ENCODE data around the gene PDZD8. TPM values are rescaled to one million over a fixed set of nuclear protein-coding genes. Genes with fewer than 3 reads are reported as not detected.

The PDZD8 gene
- total and polyA plus RNA-seq, 4 experiments from 2014 or later, result 3.6 to 15.0 (median 11.4) TPM

GRCh38 chr10:117418121-117418520, 42.9 kb upstream of the PDZD8 start:
- H3K9me3 ChIP-seq (ENCODE audit: control insufficient read depth in 1 of 2, low read length in 2 of 2), result no peaks in the 10 kb centered on the region
- Mint-ChIP-seq H3K27ac (no peak overlapping the region), H3K4me3 (no peak overlapping the region), H3K36me3 (peaks cover 0 to 4% of the 10 kb centered on the region in 2 donors), H3K27me3 (peaks cover 2 to 6% of the 10 kb centered on the region in 2 donors), H3K4me1 (no peaks in the 10 kb centered on the region), H3K9me3 (peaks cover 0 to 9% (median 5%) of the 10 kb centered on the region in 8 donors)
- intact Hi-C loops (cut with micrococcal nuclease), result no loop called here
- H3K36me3 ChIP-seq (ENCODE audit: insufficient read depth, low read length), result no peaks in the 10 kb centered on the region
- ChIA-PET POLR2A (ENCODE audit: partially characterized antibody) (no interaction called here), CTCF (ENCODE audit: partially characterized antibody) (no interaction called here)
- H3K4me1 ChIP-seq (ENCODE audit: insufficient read depth, low read length), result no peaks in the 10 kb centered on the region
- no peak for DNase-seq
- H3K27me3 ChIP-seq (ENCODE audit: insufficient read depth, low read length), result no peaks in the 10 kb centered on the region
- no peak overlapping the region for H3K4me3 ChIP-seq (ENCODE audit: low read length in 2 of 2)
- no peak overlapping the region for H3K27ac ChIP-seq (ENCODE audit: low read depth, low read length)

GRCh38 chr10:117417196-117417595, 42.0 kb upstream of the PDZD8 start:
- Histone ChIP-seq H3K9me3 (ENCODE audit: control insufficient read depth in 1 of 2, low read length in 2 of 2) (no peaks in the 10 kb centered on the region), H3K36me3 (ENCODE audit: insufficient read depth, low read length) (no peaks in the 10 kb centered on the region), H3K27me3 (ENCODE audit: insufficient read depth, low read length) (no peaks in the 10 kb centered on the region), H3K27ac (ENCODE audit: low read depth, low read length) (no peak overlapping the region), H3K4me3 (ENCODE audit: low read length in 2 of 2) (no peak overlapping the region), H3K4me1 (ENCODE audit: insufficient read depth, low read length) (no peaks in the 10 kb centered on the region)
- no peak for DNase-seq
- Mint-ChIP-seq H3K4me1 (no peaks in the 10 kb centered on the region), H3K27ac (no peak overlapping the region), H3K9me3 (peaks cover 0 to 9% (median 5%) of the 10 kb centered on the region in 8 donors), H3K36me3 (peaks cover 0 to 4% of the 10 kb centered on the region in 2 donors), H3K4me3 (no peak overlapping the region), H3K27me3 (peaks cover 6 to 7% of the 10 kb centered on the region in 2 donors)
- ChIA-PET CTCF (ENCODE audit: partially characterized antibody) (interaction anchor here (0.7 kb wide), 1 partner anchor 243 kb away, joined by 3 read pairs; no protein-coding TSS in a partner anchor), POLR2A (ENCODE audit: partially characterized antibody) (no interaction called here)
- intact Hi-C loops (cut with micrococcal nuclease), result no loop called here

- ChIA-PET POLR2A (ENCODE audit: partially characterized antibody) (no interaction called here), CTCF (ENCODE audit: partially characterized antibody) (no interaction called here)
- H3K4me1 ChIP-seq (ENCODE audit: insufficient read depth, low read length), result no peaks in the 10 kb centered on the region
- Mint-ChIP-seq H3K27ac (no peak overlapping the region), H3K27me3 (peaks cover 9% of the 10 kb centered on the region in 2 donors), H3K9me3 (no peaks in the 10 kb centered on the region), H3K36me3 (no peaks in the 10 kb centered on the region), H3K4me3 (no peak overlapping the region), H3K4me1 (no peaks in the 10 kb centered on the region)
- no peak overlapping the region for H3K4me3 ChIP-seq (ENCODE audit: low read length in 2 of 2)
- H3K27ac ChIP-seq (ENCODE audit: low read depth, low read length), result no peak overlapping the region
- H3K36me3 ChIP-seq (ENCODE audit: insufficient read depth, low read length), result no peaks in the 10 kb centered on the region
- no peak for DNase-seq
- H3K27me3 ChIP-seq (ENCODE audit: insufficient read depth, low read length), result peaks cover 5% of the 10 kb centered on the region
- intact Hi-C loops (cut with micrococcal nuclease), result no loop called here
- no peaks in the 10 kb centered on the region for H3K9me3 ChIP-seq (ENCODE audit: control insufficient read depth in 1 of 2, low read length in 2 of 2)
These were observed 38.8 kb upstream of the PDZD8 start for GRCh38 chr10:117413928-117414618.

GRCh38 chr10:117412469-117413010, 37.3 kb upstream of the PDZD8 start:
- H3K4me1 Mint-ChIP-seq, result no peaks in the 10 kb centered on the region
- ChIA-PET POLR2A (ENCODE audit: partially characterized antibody) (no interaction called here), CTCF (ENCODE audit: partially characterized antibody) (no interaction called here)
- no peak for DNase-seq
- no peak overlapping the region for H3K27ac Mint-ChIP-seq
- Histone ChIP-seq H3K27me3 (ENCODE audit: insufficient read depth, low read length) (peaks cover 5% of the 10 kb centered on the region), H3K36me3 (ENCODE audit: insufficient read depth, low read length) (no peaks in the 10 kb centered on the region), H3K4me3 (ENCODE audit: low read length in 2 of 2) (no peak overlapping the region), H3K4me1 (ENCODE audit: insufficient read depth, low read length) (no peaks in the 10 kb centered on the region), H3K27ac (ENCODE audit: low read depth, low read length) (no peak overlapping the region), H3K9me3 (ENCODE audit: control insufficient read depth in 1 of 2, low read length in 2 of 2) (no peaks in the 10 kb centered on the region)
- peaks cover 9% of the 10 kb centered on the region in 2 donors for H3K27me3 Mint-ChIP-seq
- no peak overlapping the region for H3K4me3 Mint-ChIP-seq
- no peaks in the 10 kb centered on the region for H3K9me3 Mint-ChIP-seq
- intact Hi-C loops (cut with micrococcal nuclease), result no loop called here
- H3K36me3 Mint-ChIP-seq, result no peaks in the 10 kb centered on the region

- Mint-ChIP-seq H3K9me3 (no peaks in the 10 kb centered on the region), H3K4me1 (no peaks in the 10 kb centered on the region), H3K4me3 (no peak overlapping the region), H3K27me3 (peaks cover 9 to 12% of the 10 kb centered on the region in 2 donors), H3K36me3 (no peaks in the 10 kb centered on the region), H3K27ac (no peak overlapping the region)
- H3K9me3 ChIP-seq (ENCODE audit: control insufficient read depth in 1 of 2, low read length in 2 of 2), result no peaks in the 10 kb centered on the region
- POLR2A ChIA-PET (ENCODE audit: partially characterized antibody), result no interaction called here
- peaks cover 5% of the 10 kb centered on the region for H3K27me3 ChIP-seq (ENCODE audit: insufficient read depth, low read length)
- no peak overlapping the region for H3K27ac ChIP-seq (ENCODE audit: low read depth, low read length)
- no peak overlapping the region for H3K4me3 ChIP-seq (ENCODE audit: low read length in 2 of 2)
- CTCF ChIA-PET (ENCODE audit: partially characterized antibody), result no interaction called here
- DNase-seq, result no peak
- no peaks in the 10 kb centered on the region for H3K4me1 ChIP-seq (ENCODE audit: insufficient read depth, low read length)
- H3K36me3 ChIP-seq (ENCODE audit: insufficient read depth, low read length), result no peaks in the 10 kb centered on the region
- intact Hi-C loops (cut with micrococcal nuclease), result no loop called here
These were observed 36.5 kb upstream of the PDZD8 start for GRCh38 chr10:117411479-117412399.

GRCh38 chr10:117410557-117410956, 35.3 kb upstream of the PDZD8 start:
- H3K27me3 Mint-ChIP-seq, result peaks cover 9 to 12% of the 10 kb centered on the region in 2 donors
- DNase-seq, result no peak
- no peaks in the 10 kb centered on the region for H3K4me1 Mint-ChIP-seq
- no peaks in the 10 kb centered on the region for H3K36me3 ChIP-seq (ENCODE audit: insufficient read depth, low read length)
- no peak overlapping the region for H3K4me3 Mint-ChIP-seq
- no peak overlapping the region for H3K4me3 ChIP-seq (ENCODE audit: low read length in 2 of 2)
- intact Hi-C loops (cut with micrococcal nuclease), result no loop called here
- H3K27ac ChIP-seq (ENCODE audit: low read depth, low read length), result no peak overlapping the region
- ChIA-PET POLR2A (ENCODE audit: partially characterized antibody) (no interaction called here), CTCF (ENCODE audit: partially characterized antibody) (no interaction called here)
- peaks cover 5% of the 10 kb centered on the region for H3K27me3 ChIP-seq (ENCODE audit: insufficient read depth, low read length)
- H3K4me1 ChIP-seq (ENCODE audit: insufficient read depth, low read length), result no peaks in the 10 kb centered on the region
- no peaks in the 10 kb centered on the region for H3K9me3 Mint-ChIP-seq
- no peaks in the 10 kb centered on the region for H3K9me3 ChIP-seq (ENCODE audit: control insufficient read depth in 1 of 2, low read length in 2 of 2)
- no peaks in the 10 kb centered on the region for H3K36me3 Mint-ChIP-seq
- no peak overlapping the region for H3K27ac Mint-ChIP-seq

- CTCF ChIA-PET (ENCODE audit: partially characterized antibody), result interaction anchor here (1.1 kb wide), 1 partner anchor 33 kb away, joined by 5 read pairs; no protein-coding TSS in a partner anchor
- no peak for DNase-seq
- intact Hi-C loops (cut with micrococcal nuclease), result no loop called here
- Mint-ChIP-seq H3K9me3 (no peaks in the 10 kb centered on the region), H3K27me3 (peaks cover 9 to 12% of the 10 kb centered on the region in 2 donors), H3K36me3 (no peaks in the 10 kb centered on the region), H3K27ac (no peak overlapping the region), H3K4me1 (no peaks in the 10 kb centered on the region), H3K4me3 (no peak overlapping the region)
- H3K27me3 ChIP-seq (ENCODE audit: insufficient read depth, low read length), result peaks cover 5% of the 10 kb centered on the region
- H3K4me1 ChIP-seq (ENCODE audit: insufficient read depth, low read length), result no peaks in the 10 kb centered on the region
- H3K4me3 ChIP-seq (ENCODE audit: low read length in 2 of 2), result no peak overlapping the region
- no peak overlapping the region for H3K27ac ChIP-seq (ENCODE audit: low read depth, low read length)
- POLR2A ChIA-PET (ENCODE audit: partially characterized antibody), result no interaction called here
- no peaks in the 10 kb centered on the region for H3K36me3 ChIP-seq (ENCODE audit: insufficient read depth, low read length)
- no peaks in the 10 kb centered on the region for H3K9me3 ChIP-seq (ENCODE audit: control insufficient read depth in 1 of 2, low read length in 2 of 2)
These were observed 34.5 kb upstream of the PDZD8 start for GRCh38 chr10:117409549-117410305.

All from CD4-positive, alpha-beta memory T cell (primary cell).